ENCODE measurements around the gene VTCN1. TPM values are rescaled to one million over a fixed set of nuclear protein-coding genes. Genes with fewer than 3 reads are reported as not detected.

Gene VTCN1
- polyA plus RNA-seq, 3 donors: not detected

DNA sequence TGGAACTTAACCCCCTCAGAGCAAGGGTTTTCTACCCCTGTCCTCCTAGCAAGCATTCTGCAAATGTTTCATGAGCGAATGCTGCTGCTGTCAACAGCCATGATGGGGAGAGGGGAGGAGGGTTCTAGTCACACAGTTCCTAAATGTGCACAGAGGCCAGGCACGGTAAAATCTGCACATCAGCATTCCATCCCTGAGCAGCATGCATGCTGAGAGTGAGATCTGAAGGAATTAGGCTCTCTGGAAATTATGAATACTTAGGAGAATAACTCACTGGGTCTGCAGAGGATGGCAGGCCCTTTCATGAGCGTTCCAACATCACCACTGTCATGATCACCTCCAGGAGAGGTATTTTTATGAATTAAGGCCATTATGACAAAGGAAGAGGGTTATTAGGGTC, 2.1 kb downstream of the VTCN1 start:
- Mint-ChIP-seq H3K4me3 (no peak overlapping the region), H3K27me3 (ENCODE audit: low read depth in 3 of 3) (peaks cover 2 to 8% (median 6%) of the 10 kb centered on the region in 3 donors), H3K27ac (no peak overlapping the region), H3K36me3 (no peaks in the 10 kb centered on the region), H3K4me1 (no peaks in the 10 kb centered on the region), H3K9me3 (peaks cover 0 to 4% (median 0%) of the 10 kb centered on the region in 7 donors)
- Histone ChIP-seq H3K36me3 (replicated peaks in 1 of 2; ENCODE audit: control insufficient read depth in 1 of 2, insufficient read depth in 2 of 2, low read length in 2 of 2) (no peaks in the 10 kb centered on the region), H2AFZ (ENCODE audit: insufficient read depth, low read depth, low read length, poor library complexity, severe bottlenecking) (no peak overlapping the region), H3K4me3 (replicated peaks in 1 of 3; ENCODE audit: low read depth in 2 of 3, low read length in 3 of 3) (no peak overlapping the region), H3K27me3 (ENCODE audit: control insufficient read depth in 2 of 2, insufficient read depth in 2 of 2, low read length in 2 of 2) (no peaks in the 10 kb centered on the region), H3K4me1 (ENCODE audit: control insufficient read depth in 1 of 2, insufficient read depth in 2 of 2, low read length in 2 of 2) (no peaks in the 10 kb centered on the region), H3K79me2 (ENCODE audit: insufficient read depth, low read length) (no peaks in the 10 kb centered on the region), H3K4me2 (replicated peaks; ENCODE audit: extremely low read depth, low read length, poor library complexity, severe bottlenecking) (no peak overlapping the region), H4K20me1 (ENCODE audit: insufficient read depth, low read length) (no peaks in the 10 kb centered on the region), H3K9me3 (replicated peaks in 1 of 2; ENCODE audit: control insufficient read depth in 1 of 2, insufficient read depth in 1 of 2, low read length in 2 of 2) (no peaks in the 10 kb centered on the region), H3K9ac (ENCODE audit: insufficient read depth, low read length, poor library complexity, severe bottlenecking) (no peak overlapping the region), H3K27ac (ENCODE audit: low read depth in 1 of 2, low read length in 2 of 2) (no peak overlapping the region)
- whole genome bisulfite sequencing (ENCODE audit: insufficient coverage): 100% methylated on average over 1 of the region's 3 CpGs
- TF ChIP-seq, protein P1, sequence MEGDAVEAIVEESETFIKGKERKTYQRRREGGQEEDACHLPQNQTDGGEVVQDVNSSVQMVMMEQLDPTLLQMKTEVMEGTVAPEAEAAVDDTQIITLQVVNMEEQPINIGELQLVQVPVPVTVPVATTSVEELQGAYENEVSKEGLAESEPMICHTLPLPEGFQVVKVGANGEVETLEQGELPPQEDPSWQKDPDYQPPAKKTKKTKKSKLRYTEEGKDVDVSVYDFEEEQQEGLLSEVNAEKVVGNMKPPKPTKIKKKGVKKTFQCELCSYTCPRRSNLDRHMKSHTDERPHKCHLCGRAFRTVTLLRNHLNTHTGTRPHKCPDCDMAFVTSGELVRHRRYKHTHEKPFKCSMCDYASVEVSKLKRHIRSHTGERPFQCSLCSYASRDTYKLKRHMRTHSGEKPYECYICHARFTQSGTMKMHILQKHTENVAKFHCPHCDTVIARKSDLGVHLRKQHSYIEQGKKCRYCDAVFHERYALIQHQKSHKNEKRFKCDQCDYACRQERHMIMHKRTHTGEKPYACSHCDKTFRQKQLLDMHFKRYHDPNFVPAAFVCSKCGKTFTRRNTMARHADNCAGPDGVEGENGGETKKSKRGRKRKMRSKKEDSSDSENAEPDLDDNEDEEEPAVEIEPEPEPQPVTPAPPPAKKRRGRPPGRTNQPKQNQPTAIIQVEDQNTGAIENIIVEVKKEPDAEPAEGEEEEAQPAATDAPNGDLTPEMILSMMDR (IDR thresholded peaks at IDR 0.05): no peak
- intact Hi-C loops (cut with micrococcal nuclease): no loop called here
- no peak for DNase-seq

DNA sequence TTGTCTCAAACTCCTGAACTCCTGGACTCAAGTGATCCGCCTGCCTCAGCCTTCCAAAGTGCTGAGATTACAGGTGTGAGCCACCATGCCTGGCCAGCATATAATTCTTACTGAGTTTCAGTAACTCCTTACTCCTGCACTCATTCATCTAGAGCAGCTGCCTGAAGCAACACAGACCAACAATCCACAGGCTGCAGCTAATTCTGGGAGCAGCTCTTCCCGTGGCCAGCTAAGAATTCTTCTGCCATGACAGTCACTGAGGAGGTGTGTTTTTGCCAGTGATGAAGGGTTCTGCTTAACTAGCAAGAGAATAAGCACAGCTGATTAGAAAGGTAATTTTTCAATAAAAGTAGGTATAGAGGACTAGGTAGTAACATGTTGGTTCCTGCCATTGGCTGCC, 5.4 kb downstream of the VTCN1 start:
- Histone ChIP-seq H3K27ac (ENCODE audit: low read depth in 1 of 2, low read length in 2 of 2) (no peak overlapping the region), H3K79me2 (ENCODE audit: insufficient read depth, low read length) (no peaks in the 10 kb centered on the region), H3K9ac (ENCODE audit: insufficient read depth, low read length, poor library complexity, severe bottlenecking) (no peak overlapping the region), H4K20me1 (ENCODE audit: insufficient read depth, low read length) (no peaks in the 10 kb centered on the region), H3K4me3 (replicated peaks in 1 of 3; ENCODE audit: low read depth in 2 of 3, low read length in 3 of 3) (no peak overlapping the region), H3K4me1 (ENCODE audit: control insufficient read depth in 1 of 2, insufficient read depth in 2 of 2, low read length in 2 of 2) (no peaks in the 10 kb centered on the region), H3K9me3 (replicated peaks in 1 of 2; ENCODE audit: control insufficient read depth in 1 of 2, insufficient read depth in 1 of 2, low read length in 2 of 2) (no peaks in the 10 kb centered on the region), H3K36me3 (replicated peaks in 1 of 2; ENCODE audit: control insufficient read depth in 1 of 2, insufficient read depth in 2 of 2, low read length in 2 of 2) (no peaks in the 10 kb centered on the region), H3K4me2 (replicated peaks; ENCODE audit: extremely low read depth, low read length, poor library complexity, severe bottlenecking) (no peak overlapping the region), H3K27me3 (ENCODE audit: control insufficient read depth in 2 of 2, insufficient read depth in 2 of 2, low read length in 2 of 2) (no peaks in the 10 kb centered on the region), H2AFZ (ENCODE audit: insufficient read depth, low read depth, low read length, poor library complexity, severe bottlenecking) (no peak overlapping the region)
- Mint-ChIP-seq H3K4me3 (no peak overlapping the region), H3K27me3 (ENCODE audit: low read depth in 3 of 3) (peaks cover 6 to 9% (median 6%) of the 10 kb centered on the region in 3 donors), H3K36me3 (no peaks in the 10 kb centered on the region), H3K9me3 (peaks cover 0 to 3% (median 0%) of the 10 kb centered on the region in 7 donors), H3K4me1 (no peaks in the 10 kb centered on the region), H3K27ac (no peak overlapping the region)
- WGBS (ENCODE audit: insufficient coverage): 100% methylated on average over 1 of the region's 2 CpGs
- intact Hi-C loops (cut with micrococcal nuclease): no loop called here
- no peak for DNase-seq
- TF ChIP-seq, protein P1 (IDR thresholded peaks at IDR 0.05): no peak
